ENCODE results near the gene SPRING1.

Gene SPRING1

GRCh38 chr12:116736962-116737773, 701 bp downstream of the SPRING1 start:
- DNase-seq: no peak

- no peak for DNase-seq
These were observed 1.8 kb downstream of the SPRING1 start for GRCh38 chr12:116735951-116736599.

GRCh38 chr12:116735084-116735483, 2.8 kb downstream of the SPRING1 start:
- no peak for DNase-seq

GRCh38 chr12:116734156-116734768, 3.6 kb downstream of the SPRING1 start:
- DNase-seq: no peak

- DNase-seq: no peak
These were observed 6.1 kb downstream of the SPRING1 start for GRCh38 chr12:116731801-116732200.

- DNase-seq: no peak
These were observed 10.0 kb downstream of the SPRING1 start for GRCh38 chr12:116727891-116728290.

- DNase-seq: no peak
These were observed 10.6 kb downstream of the SPRING1 start for GRCh38 chr12:116727261-116727660.

GRCh38 chr12:116726694-116727093, 11.2 kb downstream of the SPRING1 start:
- DNase-seq: no peak

GRCh38 chr12:116722245-116722644, 15.6 kb downstream of the SPRING1 start:
- DNase-seq: no peak

GRCh38 chr12:116719731-116720528, 17.9 kb downstream of the SPRING1 start:
- no peak for DNase-seq

GRCh38 chr12:116718655-116719454, 19.0 kb downstream of the SPRING1 start:
- no peak for DNase-seq

- DNase-seq: no peak
These were observed 20.1 kb downstream of the SPRING1 start for GRCh38 chr12:116717466-116718437.

- no peak for DNase-seq
These were observed 23.7 kb downstream of the SPRING1 start for GRCh38 chr12:116714175-116714574.

- DNase-seq: no peak
These were observed 24.3 kb downstream of the SPRING1 start for GRCh38 chr12:116713527-116713926.

GRCh38 chr12:116712458-116713303, 25.2 kb downstream of the SPRING1 start:
- DNase-seq: no peak

GRCh38 chr12:116710370-116711150, 27.3 kb downstream of the SPRING1 start:
- DNase-seq: no peak

GRCh38 chr12:116709768-116710167, 28.1 kb downstream of the SPRING1 start:
- no peak for DNase-seq

GRCh38 chr12:116708826-116709756, 28.8 kb downstream of the SPRING1 start:
- no peak for DNase-seq
